ENCODE measurements around the gene RNF214.

GRCh38 chr11:117302228-117302627 lies 69.8 kb downstream of the RNF214 start:
- TF ChIP-seq TOX (CRISPR knock-in tag; IDR thresholded peaks at IDR 0.05; ENCODE audit: borderline replicate concordance) = no peak
- TF ChIP-seq ISL1 (CRISPR knock-in tag; IDR thresholded peaks at IDR 0.05) = no peak
- TF ChIP-seq CSDC2 (CRISPR knock-in tag; IDR thresholded peaks at IDR 0.05) = no peak
- no peak for TF ChIP-seq PPARA (CRISPR knock-in tag; IDR thresholded peaks at IDR 0.05; ENCODE audit: borderline replicate concordance)
- no peak for TF ChIP-seq ARNTL (CRISPR knock-in tag; IDR thresholded peaks at IDR 0.05; ENCODE audit: borderline replicate concordance, low read depth)
- TF ChIP-seq, protein P1, sequence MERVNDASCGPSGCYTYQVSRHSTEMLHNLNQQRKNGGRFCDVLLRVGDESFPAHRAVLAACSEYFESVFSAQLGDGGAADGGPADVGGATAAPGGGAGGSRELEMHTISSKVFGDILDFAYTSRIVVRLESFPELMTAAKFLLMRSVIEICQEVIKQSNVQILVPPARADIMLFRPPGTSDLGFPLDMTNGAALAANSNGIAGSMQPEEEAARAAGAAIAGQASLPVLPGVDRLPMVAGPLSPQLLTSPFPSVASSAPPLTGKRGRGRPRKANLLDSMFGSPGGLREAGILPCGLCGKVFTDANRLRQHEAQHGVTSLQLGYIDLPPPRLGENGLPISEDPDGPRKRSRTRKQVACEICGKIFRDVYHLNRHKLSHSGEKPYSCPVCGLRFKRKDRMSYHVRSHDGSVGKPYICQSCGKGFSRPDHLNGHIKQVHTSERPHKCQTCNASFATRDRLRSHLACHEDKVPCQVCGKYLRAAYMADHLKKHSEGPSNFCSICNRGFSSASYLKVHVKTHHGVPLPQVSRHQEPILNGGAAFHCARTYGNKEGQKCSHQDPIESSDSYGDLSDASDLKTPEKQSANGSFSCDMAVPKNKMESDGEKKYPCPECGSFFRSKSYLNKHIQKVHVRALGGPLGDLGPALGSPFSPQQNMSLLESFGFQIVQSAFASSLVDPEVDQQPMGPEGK (CRISPR knock-in tag; IDR thresholded peaks at IDR 0.05; ENCODE audit: borderline replicate concordance) = no peak
- TF ChIP-seq ZC3H10 (CRISPR knock-in tag; IDR thresholded peaks at IDR 0.05) = no peak
- no peak for TF ChIP-seq TCF4 (CRISPR knock-in tag; IDR thresholded peaks at IDR 0.05; ENCODE audit: borderline replicate concordance)
- TF ChIP-seq POU6F1 (CRISPR knock-in tag; IDR thresholded peaks at IDR 0.05; ENCODE audit: borderline replicate concordance, low read depth) = no peak
- TF ChIP-seq SNAI2 (CRISPR knock-in tag; IDR thresholded peaks at IDR 0.05) = no peak
- no peak for TF ChIP-seq ZNF565 (CRISPR knock-in tag; conservative IDR thresholded peaks at IDR 0.05; ENCODE audit: low read depth)
- no peak for TF ChIP-seq GLIS3 (CRISPR knock-in tag; IDR thresholded peaks at IDR 0.05)
- TF ChIP-seq ZNF8 (CRISPR knock-in tag; IDR thresholded peaks at IDR 0.05) = no peak
- no peak for TF ChIP-seq OSR1 (CRISPR knock-in tag; IDR thresholded peaks at IDR 0.05)

Data from SK-N-SH treated with all-trans-retinoic acid at 6 μM for 48 hours (cell line).